Stimulated activated CD4-positive, alpha-beta T cell treated with anti-CD3 and anti-CD28 coated beads, Interleukin-2, amount 100 ng/mL, for 48 hours (primary cell): ENCODE measurements around the gene GPC2.
"Not testable (repeated sequence)": the region's sequence is repeated elsewhere in the genome, so short reads cannot be mapped to it uniquely, and the experiment has no call there.

Experiments
- DNase-seq, 2 donors: peaks; one replicate each; pipeline ENCODE4 v3.0.0-alpha.2; 2020

Gene GPC2

DNA sequence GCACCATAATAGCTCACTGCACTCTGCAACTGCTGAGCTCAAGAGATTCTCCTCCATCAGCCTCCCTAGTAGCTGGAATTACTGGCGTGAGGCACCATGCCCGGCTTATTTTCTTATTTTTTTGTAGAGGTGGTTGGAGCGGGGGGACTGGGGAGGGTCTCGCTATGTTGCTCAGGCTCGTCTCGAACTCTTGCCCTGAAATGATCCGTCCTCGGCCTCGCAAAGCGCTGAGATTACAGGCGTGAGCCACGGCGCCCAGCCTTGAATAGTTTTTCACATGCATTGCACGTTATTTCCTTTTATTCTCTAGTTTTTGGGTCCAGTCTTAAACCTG, 29.0 kb downstream of the GPC2 start:
- no peak for DNase-seq

DNA sequence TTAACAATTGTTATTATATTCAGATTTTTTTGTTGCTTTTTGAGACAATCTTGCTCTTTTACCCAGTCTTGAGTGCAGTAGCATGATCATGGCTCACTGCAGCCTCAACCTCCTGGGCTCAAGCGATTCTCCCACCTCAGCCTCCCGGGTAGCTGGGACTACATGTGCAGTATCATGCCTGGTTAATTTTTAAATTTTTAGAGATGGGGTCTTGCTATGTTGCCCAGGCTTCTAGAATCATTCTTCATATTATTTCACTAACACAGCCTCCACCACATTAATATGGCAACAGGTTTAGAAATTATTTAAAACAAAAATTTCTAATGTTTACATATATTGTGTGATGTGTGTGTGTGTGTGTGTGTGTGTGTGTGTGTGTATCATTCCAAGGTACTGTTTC, 29.9 kb downstream of the GPC2 start:
- DNase-seq, result no peak

DNA sequence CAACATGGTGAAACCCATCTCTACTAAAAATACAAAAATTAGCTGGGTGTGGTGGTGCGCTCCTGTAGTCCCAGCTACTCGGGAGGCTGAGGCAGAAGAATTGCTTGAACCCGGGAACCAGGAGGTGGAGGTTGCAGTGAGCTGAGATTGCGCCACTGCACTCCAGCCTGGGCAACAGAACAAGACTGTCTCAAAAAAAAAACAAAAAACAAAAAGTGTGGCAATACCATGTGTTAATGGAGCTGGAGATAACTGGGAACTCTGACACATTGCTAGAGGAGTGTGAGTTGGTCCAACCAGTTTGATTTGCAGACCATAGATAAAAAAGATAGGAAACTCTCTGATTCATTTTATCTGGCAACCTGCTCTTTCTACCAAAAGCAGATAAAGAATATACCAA, 30.8 kb downstream of the GPC2 start:
- DNase-seq, result not testable (repeated sequence)

DNA sequence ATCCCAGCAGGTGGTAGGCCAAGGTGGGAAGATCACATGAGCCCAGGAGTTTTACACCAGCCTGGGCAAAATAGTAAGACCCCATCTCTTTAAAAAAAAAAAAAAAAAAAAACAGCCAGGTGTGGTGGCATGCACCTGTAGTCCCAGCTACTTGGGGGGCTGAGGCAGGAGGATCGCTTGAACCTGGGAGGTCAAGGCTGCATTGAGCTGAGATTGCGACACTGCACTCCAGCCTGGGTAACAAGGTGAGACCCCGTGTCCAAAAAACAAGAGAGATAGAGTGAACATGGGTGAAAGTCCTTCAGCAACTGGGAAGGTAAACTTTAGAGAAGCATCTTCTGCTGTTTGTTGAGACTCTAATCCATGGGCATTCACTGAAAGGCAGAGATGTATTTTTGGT, 34.7 kb downstream of the GPC2 start:
- no peak for DNase-seq

DNA sequence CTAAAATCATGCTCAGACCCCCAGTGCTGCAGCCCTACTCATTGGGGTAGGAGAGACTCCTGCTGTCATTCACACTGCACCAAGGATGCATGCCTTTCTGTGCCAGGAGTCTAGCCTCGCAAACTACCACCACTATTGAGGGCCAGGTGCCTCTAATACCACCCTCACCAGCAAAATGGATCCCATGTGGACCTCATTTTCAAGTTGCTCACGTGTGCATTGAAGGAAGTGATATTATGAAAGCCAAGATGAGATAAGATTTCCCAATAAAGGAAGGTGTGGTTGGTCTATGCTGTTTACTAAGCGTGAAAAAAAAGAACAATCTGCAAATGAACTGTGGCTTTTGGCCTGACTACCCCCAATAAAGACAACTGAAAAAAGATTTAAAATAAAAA, 35.6 kb downstream of the GPC2 start:
- DNase-seq, result no peak

DNA sequence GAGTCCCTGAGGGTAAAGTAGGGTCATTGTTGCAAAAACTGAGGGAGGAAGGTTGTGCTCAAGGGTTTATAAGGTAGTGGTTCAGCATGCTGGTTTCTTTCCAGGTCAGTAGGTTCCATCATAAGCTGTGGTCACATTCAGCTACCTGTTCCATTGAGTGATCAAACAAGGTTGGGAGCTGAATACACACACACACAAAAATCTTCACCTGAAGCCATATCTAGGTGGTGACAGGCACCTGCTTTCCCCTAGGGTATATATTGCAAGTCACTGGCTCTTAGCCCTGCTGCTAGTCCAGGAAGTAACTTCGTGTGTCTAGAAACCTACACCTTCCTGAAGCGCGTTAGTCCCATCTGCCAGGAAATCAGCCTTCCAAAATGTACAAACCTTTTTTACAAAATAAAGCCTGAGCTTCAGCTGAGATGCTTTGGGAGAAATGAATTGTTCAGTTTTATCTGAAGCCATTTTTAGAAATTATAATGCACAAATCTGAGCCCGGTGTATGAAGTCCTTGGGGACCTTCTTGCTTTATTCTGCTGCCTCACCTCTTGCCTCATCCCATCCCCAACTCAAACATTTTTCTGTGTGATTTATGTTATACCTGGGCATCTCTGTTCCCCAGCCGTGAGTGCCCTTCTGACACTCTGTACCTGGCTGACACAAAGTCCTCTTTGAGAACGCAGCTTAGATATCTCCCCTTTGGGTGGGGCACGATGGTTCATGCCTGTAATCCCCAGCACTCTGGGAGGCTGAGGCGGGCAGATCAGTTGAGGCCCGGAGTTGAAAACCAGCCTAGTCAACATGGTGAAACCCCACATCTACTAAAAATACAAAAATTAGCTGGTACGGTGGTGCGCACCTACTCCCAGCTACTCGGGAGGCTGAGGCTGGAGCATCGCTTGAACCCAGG, 39.1 kb downstream of the GPC2 start:
- no peak for DNase-seq

DNA sequence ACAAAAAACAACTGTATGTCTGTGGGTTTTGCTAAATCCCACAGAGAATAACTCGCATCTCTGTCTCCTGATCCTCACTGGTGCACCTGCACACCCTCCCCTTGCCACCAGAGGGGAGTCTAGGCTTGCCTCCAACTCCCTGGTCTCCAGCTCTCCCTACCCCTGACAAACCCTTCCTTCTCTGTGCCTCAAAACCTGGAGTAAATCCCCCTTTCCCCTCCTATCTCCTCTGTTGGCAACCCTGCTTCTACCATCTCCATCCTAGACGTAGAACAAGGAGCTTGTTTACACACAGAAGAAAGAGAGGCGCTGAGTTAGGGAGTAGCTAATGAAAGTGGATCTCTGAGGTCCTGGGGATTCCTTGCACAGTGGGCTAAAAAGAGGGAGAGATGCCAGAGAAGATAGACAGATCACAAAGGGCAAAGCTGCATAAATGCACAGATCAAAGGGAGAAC, 44.5 kb downstream of the GPC2 start:
- DNase-seq, result peak; percentile 48 to 58

DNA sequence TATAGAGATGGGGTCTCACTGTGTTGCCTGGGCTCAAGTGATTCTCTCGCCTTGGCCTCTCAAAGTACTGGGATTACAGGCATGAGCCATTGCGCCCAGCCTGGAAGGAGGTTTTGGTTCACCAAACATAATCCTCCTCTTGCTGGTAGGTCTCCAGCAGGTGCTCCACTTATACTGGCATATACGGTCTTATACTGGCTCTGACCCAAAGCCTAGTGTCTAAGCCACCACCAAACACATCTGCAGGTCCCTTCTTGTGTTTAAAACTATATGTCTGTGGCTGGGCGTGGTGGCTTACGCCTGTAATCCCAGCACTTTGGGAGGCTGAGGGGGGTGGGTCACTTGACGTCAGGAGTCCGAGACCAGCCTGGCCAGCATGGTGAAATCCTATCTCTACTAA, 45.1 kb downstream of the GPC2 start:
- DNase-seq, result no peak

DNA sequence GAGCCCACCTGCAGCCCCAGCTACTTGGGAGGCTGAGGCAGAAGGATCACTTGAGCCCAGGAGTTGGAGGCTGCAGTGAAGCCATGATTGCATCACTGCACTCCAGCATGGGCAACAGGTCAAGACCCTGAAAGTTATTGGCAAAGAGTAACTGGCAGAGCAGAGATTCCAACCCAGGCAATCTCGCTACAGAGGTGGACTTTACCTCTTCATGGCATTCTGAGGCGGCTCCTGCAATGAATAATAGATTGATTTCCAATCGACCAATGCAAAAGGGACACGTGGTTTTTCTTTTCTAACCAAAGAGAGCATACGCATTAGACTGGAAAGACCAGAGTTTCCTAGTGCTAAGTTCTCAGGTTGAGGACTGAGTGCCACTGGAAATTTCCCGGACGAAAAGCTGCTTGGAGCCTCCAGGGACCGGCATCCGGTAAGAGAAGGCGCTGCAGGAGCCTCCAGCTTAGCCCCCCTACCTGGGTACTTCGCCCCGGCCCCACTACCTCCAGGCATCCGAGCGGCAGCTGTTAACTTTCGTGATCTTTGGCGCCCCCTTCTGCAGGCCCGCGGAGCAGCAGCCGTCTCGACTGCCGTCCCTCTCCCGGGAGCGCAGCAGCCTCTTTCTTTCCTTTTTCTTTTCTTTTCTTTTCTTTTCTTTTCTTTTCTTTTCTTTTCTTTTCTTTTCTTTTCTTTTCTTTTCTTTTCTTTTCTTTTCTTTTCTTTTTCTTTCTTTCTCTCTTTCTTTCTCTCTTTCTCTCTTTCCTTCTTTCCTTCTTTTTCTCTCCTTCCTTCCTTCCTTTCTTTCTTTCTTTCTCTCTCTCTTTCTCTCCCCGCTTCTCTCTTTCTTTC, 46.4 kb downstream of the GPC2 start:
- DNase-seq, result peak; percentile 90 to 92

DNA sequence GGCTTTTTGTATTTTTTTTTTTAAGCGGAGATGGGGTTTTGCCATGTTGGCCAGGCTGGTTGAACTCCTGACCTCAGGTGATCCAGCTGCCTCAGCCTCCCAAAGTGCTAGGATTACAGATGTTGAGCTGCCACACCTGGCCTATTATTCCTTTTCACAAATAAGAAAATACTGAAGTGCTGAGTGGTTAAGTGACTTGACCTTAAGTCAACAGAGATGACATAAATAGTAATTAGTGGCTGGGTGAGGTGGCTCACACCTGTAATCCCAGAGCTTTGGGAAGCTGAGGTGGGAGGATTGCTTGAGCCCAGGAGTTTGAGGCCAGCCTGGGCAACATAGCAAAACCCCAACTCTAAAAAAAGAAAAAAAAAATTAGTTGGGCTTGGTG, 47.0 kb downstream of the GPC2 start:
- DNase-seq, result not testable (repeated sequence)

DNA sequence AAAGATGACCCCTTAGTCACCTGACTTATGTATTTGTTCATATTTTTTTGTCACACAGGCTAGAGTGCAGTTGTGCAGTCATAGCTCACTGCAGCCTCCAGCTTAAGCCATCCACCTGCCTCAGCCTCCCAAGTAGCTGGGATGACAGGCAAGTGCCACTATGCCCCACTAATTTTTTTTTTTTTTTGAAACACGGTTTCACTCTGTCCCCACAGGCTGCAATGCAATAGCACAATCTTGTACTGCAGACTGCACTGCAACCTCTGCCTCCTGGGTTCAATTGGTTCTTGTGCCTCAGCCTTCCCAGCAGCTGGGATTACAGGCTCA, 48.6 kb downstream of the GPC2 start:
- no peak for DNase-seq

DNA sequence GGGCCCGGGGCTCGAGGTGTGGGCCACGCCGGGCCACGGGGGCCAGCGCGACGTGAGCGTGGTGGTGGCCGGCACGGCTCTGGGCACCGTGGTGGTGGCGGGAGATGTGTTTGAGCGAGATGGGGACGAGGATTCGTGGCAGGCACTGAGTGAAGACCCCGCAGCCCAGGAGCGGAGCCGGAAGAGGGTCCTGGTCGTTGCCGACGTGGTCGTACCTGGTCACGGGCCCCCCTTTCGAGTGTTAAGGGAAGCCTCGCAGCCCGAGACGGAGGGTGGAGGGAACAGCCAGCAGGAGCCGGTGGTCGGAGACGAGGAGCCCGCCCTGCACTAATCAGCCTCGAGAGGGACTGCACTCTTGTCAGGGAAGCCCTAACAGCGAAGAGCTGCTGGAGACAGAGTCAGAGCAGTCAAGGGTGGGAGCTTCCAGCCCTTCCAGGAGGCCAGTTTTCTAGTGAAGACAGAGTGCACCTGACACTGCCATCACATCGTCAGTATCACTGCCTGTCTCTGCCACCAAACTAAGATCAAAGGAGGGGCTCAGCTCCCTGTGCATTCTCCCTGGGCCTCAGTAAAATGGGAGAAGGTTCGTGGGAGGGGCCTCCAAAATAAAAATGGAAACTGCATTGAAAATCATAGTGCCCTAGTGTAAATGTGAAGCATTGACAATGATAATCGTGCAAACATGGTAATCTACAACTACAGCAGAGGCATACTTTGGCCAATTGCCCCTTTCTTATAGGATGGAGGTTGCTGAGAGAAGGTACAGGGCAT, 49.1 kb downstream of the GPC2 start:
- peak in 1 of 2 donors; percentile 10 for DNase-seq

DNA sequence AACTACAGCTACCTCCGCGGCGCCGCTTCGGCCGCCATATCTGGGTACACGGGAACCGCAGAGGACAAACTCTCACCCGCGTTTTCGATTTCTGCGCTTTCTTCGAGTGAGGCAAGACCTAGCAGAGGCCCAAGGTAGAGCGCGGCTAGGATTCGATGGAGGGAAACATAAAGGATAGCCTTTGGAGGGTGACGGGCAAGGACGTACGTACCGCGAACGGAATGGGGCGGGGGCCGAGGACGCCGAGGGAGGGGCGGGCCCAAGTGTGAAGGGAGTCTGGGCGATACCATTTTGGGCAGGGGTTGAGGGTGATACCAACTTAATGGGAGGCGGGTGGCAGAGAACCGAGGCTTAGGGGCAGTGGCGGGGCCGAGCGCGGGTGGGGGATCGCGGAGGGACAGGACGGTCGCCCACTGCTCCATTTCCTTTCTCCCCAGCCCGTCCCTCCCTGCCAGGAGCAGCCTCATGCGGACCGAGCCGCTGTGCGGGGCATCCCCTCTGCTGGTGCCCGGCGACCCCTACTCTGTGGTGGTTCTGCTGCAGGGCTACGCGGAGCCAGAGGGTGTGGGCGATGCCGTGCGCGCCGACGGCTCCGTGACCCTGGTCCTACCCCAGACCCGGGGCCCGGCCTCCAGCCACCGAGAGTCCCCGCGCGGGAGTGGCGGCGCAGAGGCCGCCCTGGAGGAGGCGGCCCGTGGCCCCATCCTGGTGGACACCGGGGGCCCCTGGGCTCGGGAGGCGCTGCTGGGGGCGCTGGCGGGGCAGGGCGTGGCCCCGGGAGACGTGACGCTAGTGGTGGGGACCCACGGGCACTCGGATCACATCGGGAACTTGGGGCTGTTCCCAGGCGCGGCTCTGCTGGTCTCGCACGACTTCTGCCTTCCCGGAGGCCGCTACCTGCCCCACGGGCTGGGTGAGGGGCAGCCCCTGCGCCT, 50.0 kb downstream of the GPC2 start, which contains the start of gene MBLAC1:
MBLAC1 (plus strand) TSS at position 37 of the 935 bp plus-strand sequence; CDS start at position 466, 429 bp downstream.
- DNase-seq, result peak; percentile 89 to 93

DNA sequence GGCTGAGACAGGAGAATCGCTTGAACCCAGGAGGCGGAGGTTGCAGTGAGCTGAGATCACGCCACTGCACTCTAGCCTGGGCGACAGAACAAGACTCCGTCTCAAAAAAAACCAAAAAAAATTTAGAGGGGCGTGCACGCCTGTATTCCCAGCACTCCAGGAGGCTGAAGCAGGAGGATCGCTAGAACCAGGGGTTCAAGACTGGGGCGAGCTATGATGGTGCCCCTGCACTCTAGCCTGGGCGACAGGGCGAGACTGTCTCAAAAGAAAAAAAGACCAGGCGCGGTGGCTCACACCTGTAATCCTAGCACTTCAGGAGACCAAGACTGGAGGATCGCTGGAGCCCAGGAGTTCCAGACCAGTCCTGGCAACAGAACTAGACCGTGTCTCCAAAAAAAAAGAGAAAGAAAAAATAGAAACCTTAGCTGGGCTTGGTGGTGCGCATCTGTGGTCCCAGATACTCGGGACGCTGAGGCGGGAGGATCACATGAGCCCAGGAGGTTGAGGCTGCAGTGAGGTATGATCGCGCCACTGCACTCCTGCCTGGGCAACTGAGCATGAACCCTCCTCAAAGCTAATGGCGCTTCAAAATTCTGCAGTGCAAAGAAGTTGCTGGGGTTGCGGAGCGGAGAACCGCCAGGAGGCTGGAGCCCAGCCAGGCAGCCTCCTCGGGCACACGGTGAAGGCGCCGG, 50.8 kb downstream of the GPC2 start:
- DNase-seq, result no peak

DNA sequence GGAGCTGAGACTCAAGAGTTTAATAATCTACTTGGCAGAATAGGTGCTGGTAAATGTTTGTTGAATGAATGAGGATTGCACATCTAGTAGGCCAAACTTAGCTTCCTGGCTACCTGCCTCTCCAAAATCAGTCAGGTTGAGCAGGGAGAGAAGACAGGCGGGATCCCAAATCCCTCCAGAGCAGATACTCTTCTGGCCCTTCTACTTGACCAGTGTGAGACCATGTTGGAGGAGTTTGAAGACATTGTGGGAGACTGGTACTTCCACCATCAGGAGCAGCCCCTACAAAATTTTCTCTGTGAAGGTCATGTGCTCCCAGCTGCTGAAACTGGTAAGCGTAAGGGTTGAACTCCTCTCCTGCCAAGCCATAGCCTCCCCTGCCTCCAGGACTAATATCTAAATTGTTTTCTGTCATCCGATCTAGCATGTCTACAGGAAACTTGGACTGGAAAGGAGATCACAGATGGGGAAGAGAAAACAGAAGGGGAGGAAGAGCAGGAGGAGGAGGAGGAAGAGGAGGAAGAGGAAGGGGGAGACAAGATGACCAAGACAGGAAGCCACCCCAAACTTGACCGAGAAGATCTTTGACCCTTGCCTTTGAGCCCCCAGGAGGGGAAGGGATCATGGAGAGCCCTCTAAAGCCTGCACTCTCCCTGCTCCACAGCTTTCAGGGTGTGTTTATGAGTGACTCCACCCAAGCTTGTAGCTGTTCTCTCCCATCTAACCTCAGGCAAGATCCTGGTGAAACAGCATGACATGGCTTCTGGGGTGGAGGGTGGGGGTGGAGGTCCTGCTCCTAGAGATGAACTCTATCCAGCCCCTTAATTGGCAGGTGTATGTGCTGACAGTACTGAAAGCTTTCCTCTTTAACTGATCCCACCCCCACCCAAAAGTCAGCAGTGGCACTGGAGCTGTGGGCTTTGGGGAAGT, 52.6 kb downstream of the GPC2 start:
- no peak for DNase-seq

DNA sequence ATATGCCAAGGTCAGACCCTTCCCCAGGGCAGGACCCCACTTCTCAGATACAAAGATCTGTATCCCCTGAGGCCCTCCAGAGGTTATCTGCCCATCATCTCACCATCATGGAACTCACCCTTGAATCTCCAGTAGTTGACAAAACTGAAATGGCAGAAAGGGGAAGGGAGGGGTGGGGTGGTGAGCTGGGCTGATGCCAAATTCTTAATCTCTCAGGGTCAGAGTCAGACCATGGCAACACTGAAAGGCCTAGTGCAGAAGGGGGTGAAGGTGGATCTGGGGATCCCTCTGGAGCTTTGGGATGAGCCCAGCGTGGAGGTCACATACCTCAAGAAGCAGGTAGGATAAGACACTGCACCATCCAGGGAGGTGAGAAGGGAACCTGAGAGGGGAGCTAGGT, 54.6 kb downstream of the GPC2 start:
- DNase-seq, result no peak

DNA sequence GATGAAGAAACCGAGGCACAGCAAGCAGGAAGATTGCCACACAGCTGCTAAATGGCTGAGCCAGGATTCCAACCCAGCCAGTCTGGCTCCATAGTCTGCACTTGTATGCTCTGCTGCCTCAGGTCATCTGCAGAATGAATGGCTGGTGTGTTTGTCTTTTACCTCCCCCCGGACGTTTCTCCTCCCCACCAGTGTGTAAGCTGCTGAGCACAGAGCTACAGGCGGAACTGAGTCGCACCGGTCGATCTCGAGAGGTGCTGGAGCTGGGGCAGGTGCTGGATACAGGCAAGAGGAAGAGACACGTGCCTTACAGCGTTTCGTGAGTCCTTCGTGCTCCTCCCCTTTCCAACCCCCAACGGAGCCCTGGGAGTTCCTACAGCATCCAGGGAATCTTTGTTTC, 55.1 kb downstream of the GPC2 start:
- no peak for DNase-seq

DNA sequence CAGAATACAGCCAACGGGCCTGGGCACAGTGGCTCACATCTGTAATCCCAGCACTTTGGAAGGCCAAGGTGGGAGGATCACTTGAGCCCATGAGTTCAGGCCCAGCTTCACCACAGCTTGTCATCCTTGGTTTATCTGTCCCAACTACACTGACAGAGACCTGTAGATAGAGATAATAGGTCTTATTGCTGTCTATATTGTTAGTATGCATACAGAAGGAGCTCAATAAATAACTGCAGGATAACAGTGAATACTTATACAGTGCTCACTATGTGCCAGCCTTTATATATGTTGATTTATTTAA, 56.5 kb downstream of the GPC2 start:
- no peak for DNase-seq

DNA sequence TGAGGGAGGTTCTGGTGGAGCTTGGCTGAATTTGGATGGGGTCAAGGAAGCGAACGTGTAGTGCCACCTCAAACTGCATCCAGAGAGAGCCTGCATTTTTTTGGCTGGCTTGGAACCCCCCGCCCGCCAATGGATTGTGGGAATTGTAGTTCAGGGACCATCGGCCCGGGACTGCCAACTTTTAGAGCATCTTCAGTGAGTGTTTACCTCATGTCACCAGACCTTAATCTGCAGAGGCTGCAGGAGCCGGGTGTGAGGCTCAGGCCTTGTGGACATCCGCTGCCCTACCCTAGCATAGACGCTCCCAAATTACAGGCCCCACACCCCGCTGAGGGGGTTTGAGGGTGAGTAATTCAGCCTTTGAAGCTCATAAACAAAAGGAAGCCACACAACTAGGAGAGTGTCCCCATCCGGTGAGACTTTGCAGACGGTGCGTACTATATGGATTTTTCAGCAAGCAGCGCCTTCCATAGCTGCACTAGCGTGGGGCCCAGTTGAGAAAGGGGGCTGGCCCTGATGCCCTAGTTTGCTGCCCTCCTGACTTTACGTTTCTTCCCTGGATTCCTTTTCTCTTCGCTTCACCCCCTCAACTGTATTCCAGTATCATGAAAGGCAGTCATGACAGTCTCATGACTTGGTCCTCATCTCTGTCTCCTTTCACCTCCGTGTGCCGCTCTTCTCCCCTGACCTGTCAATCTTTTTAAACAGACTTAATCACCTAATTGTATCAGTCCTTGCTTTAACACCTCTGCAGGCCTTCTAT, 57.0 kb downstream of the GPC2 start:
- peak; percentile 62 to 64 for DNase-seq
